HG03520 (cell line): ENCODE results near the gene SLC35D2.
"Not testable (repeated sequence)": the region's sequence is repeated elsewhere in the genome, so short reads cannot be mapped to it uniquely, and the experiment has no call there.

Source experiments
- ATAC-seq: cut with Tn5 transposase; IDR thresholded peaks from one replicate; pipeline ENCODE4 v1.9.1; 2021; ENCODE audit warnings: mild to moderate bottlenecking, moderate library complexity; ENCODE audit not compliant: unreplicated experiment

SLC35D2 gene

GRCh38 chr9:96361668-96362067 lies 21.8 kb downstream of the SLC35D2 start:
- ATAC-seq: no peak

- ATAC-seq: no peak
Observed at GRCh38 chr9:96360976-96361375, 22.5 kb downstream of the SLC35D2 start.

GRCh38 chr9:96360523-96360922 lies 23.0 kb downstream of the SLC35D2 start:
- ATAC-seq: not testable (repeated sequence)

- ATAC-seq: no peak
Observed at GRCh38 chr9:96350866-96351265, 32.6 kb downstream of the SLC35D2 start.

- no peak for ATAC-seq
Observed at GRCh38 chr9:96348261-96348660, 35.2 kb downstream of the SLC35D2 start.

- ATAC-seq: no peak
Observed at GRCh38 chr9:96345551-96345950, 38.0 kb downstream of the SLC35D2 start.

- no peak for ATAC-seq
Observed at GRCh38 chr9:96344458-96345180, 38.9 kb downstream of the SLC35D2 start.

GRCh38 chr9:96343515-96344360 lies 39.8 kb downstream of the SLC35D2 start:
- ATAC-seq: no peak

- ATAC-seq: no peak
Observed at GRCh38 chr9:96342571-96343245, 40.8 kb downstream of the SLC35D2 start.

- ATAC-seq: no peak
Observed at GRCh38 chr9:96340707-96341106, 42.8 kb downstream of the SLC35D2 start.

GRCh38 chr9:96338299-96338698 lies 45.2 kb downstream of the SLC35D2 start:
- ATAC-seq: no peak

GRCh38 chr9:96333958-96334357 lies 49.6 kb downstream of the SLC35D2 start:
- no peak for ATAC-seq

- no peak for ATAC-seq
Observed at GRCh38 chr9:96331236-96331947, 52.1 kb downstream of the SLC35D2 start.

GRCh38 chr9:96327694-96328352 lies 55.7 kb downstream of the SLC35D2 start:
- no peak for ATAC-seq

GRCh38 chr9:96323169-96323568 lies 60.3 kb downstream of the SLC35D2 start:
- ATAC-seq: no peak

GRCh38 chr9:96322736-96323135 lies 60.8 kb downstream of the SLC35D2 start:
- not testable (repeated sequence) for ATAC-seq

GRCh38 chr9:96322210-96322609 lies 61.3 kb downstream of the SLC35D2 start:
- not testable (repeated sequence) for ATAC-seq

- no peak for ATAC-seq
Observed at GRCh38 chr9:96321515-96321914, 62.0 kb downstream of the SLC35D2 start.

- ATAC-seq: no peak
Observed at GRCh38 chr9:96320749-96321280, 62.7 kb downstream of the SLC35D2 start.

GRCh38 chr9:96318921-96319565 lies 64.5 kb downstream of the SLC35D2 start:
- ATAC-seq: no peak
